GM21786 (cell line): Measurements from ENCODE around the gene MRS2.

ENCODE experiments used
- ATAC-seq: cut with Tn5 transposase; IDR thresholded peaks from one replicate; pipeline ENCODE4 v1.9.1; 2021; ENCODE audit not compliant: unreplicated experiment

The MRS2 gene

DNA sequence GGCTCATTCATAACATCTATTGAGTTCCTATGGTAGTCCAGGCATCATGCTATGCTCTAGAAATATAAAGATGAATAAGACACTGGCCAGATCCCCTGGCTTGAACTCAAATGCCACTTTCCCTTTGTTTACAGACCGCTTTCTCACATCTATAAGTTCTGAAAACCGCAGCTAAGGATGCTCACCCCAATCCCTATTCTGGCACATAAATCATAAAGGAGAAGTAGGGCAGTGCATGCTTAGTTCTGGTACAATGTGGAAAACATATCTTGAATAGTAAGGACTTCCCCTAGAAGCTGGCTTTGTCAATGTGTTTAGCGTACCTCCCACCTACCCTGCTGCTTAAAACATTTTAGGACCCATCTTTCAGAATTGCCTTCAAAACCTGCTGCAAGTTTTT is 26.4 kb downstream of the MRS2 start:
- no peak for ATAC-seq

DNA sequence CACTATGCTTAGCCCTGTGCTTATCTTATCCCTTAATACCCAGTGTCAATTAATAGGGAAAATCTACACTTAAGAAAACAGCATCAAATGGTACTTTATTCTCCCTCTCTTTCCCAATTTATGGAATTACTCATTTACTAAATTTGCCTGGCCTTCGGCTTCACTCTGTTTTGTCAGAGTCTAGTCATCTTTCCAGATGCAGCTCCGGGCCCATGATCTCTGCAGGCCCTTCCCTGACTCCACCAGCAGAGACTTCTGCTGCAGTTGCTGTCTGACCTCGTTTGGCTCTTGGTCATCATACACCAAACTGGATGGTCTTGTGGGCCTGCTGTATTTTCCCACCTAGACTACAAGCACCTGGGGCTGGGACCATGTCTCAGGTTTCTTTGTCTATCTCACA is 27.4 kb downstream of the MRS2 start:
- no peak for ATAC-seq

DNA sequence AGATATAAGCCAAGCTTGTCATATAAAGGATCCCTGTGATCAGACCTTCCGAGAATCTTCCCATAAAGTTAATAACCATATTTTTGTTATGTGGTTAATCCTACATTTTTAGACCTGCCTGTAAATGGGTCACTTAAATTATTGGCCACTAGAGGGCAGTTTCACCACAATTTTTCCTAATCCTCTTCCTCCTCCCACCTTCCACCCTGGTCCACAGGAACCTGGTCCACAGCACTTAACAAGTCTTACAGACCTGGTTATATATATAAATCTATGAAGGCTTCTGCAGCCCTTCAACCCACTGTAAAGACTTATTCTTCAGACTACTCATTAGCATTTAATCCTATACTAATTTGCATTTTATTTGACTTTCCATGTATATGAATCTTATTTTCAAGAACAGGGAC is 28.3 kb downstream of the MRS2 start:
- ATAC-seq, result no peak

DNA sequence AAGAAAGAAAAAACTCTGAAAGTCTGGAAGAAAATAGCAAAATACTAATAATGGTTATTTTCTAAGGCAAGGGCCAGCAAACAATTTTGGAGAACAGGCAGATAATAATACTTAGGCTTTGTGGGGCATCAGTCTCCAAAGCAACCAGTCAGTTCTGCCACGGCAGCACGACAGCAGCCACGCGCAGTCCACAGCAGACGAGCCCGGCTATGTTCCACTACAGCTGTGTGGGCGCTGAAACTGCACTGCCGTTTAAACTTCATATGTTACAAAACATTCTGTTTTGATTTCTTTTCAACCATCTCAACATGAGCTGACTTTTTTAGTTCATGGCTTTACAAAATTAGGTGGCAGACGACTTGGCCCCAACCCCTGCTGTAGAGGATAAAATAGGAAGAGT is 29.9 kb downstream of the MRS2 start:
- no peak for ATAC-seq

DNA sequence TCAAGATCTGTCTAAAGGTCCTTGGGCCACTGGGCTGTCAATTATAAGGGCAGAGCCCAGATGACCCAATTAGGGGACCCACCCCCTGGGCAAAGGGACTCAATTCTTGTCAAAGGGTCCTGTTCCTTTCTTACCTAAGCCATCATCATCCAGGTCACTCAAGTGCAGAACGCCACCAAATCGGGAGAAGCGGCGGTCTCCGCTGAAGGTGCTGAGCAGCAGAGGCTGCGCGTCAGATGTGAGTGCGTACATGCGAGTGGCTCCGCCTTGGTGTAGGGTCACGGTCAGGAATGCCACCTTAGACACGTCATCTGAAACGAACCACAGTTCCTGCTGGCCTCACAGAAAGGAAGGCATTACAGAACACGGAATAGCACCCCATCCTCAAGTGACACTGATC is 34.2 kb downstream of the MRS2 start:
- no peak for ATAC-seq

DNA sequence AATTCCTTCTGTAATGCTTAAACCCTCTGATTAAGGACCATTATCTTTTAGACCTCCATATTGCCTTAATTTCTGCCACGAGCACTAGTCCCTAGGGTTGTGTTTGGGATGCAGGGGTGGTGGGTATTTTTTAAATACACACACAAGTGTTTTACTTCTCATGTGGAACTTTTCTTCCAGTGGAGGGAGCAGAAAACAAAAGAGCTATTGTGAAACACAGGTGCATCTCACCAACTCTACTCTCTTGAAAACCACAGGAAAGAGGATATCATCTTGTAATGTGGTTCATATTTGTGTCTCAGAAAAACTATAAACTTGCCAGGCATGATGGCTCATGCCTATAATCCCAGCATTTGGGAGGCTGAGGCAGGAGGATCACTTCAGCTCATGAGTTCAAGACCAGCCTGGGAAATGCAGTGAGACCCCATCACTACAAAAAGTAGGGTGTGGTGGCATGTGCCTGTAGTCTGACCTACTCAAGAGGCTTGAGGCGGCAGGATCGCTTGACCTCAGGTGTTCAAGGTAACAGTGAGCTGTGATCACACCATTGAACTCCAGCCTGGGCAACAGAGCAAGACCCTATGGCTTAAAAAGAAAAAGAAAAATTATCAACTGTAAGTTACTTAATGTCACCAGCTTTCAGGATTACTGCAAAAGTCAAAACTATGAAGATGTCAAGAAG is 37.3 kb downstream of the MRS2 start:
- no peak for ATAC-seq

DNA sequence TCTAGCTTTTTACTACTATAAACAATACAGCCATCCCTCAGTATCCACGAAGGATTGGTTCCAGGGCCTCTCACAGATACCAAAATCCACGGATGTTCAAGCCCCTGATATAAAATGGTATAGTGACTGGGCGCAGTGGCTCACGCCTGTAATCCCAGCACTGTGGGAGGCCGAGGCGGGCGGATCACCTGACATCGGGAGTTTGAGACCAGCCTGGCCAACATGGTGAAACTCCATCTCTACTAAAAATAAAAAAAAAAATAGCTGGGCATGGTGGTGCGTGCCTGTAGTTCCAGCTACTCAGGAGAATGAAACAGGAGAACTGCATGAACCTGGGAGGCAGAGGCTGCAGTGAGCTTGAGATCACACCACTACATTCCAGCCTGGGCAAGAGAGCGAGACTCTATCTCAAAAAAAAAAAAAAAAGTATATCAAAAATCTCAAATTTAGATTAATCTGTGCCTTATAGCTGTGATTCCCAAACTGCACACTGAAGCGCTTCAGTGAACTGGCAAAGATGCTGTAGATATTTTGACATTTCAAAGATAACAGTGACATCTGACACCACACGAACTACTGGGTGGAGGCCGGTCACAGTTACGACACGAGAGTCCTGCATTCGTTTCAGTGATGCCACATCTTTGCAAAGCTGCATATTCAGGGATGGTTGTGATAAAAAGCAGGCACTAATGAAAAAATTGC is 38.3 kb downstream of the MRS2 start:
- ATAC-seq, result no peak

DNA sequence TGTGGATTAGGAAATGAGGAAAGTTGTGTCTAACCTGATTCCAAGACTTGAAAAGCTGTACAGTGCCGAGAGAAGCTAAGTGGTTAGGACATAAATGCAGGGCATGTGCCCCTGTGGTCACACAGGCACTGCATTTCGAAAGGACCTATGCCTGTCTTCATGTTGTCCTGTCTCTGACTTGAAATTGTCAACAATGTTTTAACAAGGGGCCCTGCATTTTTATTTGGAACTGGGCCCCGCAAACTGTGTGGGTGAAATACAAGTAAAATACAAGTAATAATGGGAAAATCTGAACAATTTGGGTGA is 38.8 kb downstream of the MRS2 start:
- ATAC-seq, result no peak

DNA sequence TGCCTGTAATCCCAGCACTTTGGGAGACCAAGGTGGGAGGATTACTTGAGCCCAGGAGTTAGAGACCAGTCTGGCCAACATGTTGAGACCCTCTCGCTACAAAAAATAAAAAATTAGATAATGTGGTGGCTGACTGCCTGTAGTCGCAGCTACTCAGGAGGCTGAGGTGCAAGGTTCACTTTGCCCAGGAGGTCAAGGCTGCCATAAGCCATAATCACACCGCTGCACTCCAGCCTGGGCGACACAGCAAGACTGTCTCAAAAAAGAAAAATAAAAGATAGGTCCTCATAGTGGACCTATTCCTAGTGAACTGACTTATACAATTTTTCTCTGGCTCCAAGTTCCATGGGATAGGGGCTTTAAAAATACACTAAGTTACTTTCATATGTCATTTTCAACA is 41.9 kb downstream of the MRS2 start:
- no peak for ATAC-seq

DNA sequence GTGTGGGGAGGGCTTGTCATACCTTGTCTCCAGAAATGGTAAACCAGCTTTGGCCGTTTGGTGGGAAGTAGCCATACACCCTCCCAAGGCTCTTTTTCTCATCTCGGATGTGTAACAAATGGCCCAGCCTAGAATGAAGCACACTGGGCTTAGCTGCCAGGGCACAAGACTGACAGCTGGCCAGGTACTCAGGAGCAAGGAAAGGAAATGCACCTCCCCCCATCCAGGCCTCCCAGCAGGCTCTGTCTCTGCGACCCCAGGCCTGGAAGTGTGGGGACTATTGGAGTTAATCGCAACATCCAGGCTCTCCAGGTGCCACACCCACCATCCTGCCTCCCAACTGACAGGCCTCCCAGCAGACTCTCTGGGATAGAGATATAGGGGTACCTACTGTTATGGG is 43.0 kb downstream of the MRS2 start:
- ATAC-seq, result no peak

DNA sequence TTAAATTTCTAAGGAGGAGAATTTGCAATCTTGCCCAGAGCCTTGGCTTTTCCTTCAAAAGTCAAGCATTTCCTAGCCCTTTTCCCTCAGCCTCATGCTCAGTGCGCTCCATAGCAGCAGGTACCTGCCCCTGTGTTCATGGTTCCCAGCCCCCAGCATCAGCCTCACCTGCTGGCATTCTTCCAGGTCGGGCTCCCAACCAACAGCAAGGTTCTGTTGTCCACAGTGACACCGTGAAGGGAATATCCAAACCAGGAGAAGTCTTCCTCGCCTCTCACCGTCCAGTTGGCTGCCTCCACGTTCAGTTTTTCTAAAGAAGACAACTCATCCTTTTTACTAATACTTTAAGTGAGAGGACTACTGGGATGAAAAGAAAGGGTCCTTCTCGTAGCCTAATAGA is 43.9 kb downstream of the MRS2 start:
- ATAC-seq, result no peak

DNA sequence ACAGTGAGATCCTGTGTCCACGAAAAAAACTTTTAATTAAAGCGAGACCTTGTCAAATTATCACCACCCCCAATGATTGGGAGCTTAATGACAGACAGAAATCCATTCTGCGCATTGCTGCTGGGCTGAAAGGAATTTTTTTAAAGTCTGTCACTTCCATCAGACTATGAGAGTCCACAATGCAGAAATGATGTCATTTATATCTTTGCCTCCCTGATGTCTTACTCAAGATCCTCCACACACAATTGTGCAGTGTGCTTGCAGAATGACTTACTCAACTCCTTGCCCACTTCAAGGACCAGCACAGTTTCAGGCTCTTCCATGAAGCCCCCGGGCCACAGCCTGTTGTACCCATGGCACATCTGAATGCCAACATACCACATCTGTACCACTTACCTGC is 45.7 kb downstream of the MRS2 start:
- ATAC-seq, result no peak

DNA sequence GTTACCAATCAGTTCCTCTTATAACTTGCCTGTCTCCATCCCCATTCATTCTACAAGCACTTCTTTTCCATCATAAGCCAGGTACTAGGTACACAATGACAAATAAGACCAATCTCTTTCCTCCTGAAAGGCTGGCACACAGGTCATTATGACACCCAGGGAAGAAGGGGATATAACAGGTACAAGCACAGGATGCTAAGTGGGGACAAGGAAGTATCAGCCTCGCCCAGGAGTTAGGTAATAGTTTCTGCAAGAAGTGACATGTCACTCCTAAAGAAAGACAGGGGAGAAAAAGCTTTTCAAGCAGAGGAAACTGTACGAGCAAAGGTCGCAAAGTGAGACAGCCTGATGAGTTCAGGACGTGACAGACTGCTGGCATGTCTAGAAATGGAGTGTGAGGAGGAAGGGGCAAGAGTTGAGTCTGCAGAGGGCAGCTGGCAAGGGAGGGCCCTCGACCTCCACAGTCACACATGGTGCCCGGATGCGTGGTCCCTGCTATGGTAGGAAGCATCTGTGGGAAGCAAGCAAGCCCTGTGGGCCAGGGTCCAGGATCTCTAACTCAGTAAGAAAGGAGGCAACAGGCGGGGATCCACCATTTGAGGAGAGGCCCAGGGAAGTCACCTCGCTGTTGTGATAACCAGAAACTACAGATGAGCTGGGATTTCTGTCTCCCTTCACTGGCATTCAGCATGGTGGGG is 46.2 kb downstream of the MRS2 start:
- ATAC-seq, result no peak

DNA sequence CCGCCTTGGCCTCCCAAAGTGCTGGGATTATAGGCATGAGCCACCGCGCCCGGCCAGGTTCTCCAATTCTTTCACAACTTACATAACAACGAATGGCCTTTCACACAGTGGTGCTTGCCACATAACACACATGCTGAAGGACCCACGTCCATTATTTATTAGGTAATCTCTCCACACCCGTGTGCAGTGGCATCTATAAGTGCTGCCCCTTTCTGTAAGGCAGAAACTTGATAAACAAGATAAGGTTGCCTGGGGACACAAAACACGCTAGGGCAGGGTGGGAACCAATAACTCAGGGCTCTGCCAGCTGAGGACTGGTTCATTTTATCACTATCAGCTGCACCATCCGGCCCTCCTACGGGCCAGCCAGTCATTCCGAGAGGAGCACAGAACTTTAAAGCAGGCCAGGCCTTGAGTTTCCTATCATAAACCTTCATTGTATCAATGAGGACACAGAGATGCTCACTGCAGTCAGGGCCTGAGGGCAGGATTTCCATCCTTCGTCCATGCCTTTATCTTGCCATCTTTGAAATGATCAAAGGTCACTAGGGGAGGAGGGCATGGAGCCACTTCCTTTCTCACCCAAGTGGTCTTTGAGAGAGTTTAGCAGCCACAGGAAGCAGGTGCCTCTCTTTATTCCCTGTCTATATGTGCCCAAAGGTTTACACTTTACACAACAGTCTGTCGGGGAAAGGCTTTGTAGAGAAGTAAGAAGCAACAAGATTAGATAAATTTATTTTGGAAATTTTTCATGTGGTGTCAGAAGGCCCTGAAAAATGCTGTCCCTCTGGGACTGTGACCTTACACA is 49.0 kb downstream of the MRS2 start:
- no peak for ATAC-seq

DNA sequence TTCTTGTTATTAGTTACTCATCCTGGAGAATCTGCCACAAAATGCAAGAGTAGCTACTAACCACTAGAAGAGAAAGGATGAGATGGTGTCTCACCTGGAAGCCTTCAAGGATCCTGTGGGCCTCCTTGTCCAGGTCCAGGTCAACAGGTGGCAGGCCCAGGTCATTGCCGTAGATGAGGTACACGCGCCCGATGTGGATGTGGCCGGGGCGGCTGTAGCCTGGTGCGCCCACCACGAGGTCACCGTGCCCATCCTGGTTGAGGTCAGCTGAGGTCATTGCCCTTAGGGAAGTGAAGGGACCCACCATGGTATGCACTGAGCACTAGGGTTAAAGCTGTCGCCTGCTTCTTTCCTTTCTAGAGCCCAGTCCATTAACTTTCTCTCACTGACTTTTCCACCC is 51.2 kb downstream of the MRS2 start:
- no peak for ATAC-seq

DNA sequence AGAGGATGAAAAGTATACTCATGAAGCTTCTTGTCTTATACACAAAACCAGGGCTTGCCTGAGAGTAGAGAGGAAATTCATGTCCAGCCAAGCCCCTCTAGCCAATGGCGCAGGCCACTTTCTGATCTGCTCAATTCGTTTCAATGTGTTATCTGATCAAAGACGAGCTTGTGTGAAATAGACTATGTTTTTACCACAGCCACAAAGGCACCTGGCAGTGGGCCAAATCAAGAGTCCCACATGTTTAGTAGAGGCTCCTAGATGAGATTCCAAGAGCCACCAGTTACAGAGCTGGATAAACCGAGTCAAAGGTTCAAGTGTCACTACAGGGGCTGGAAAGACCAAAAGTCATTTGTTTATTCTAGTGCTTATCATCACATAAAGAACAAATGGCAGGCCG is 51.7 kb downstream of the MRS2 start:
- no peak for ATAC-seq

DNA sequence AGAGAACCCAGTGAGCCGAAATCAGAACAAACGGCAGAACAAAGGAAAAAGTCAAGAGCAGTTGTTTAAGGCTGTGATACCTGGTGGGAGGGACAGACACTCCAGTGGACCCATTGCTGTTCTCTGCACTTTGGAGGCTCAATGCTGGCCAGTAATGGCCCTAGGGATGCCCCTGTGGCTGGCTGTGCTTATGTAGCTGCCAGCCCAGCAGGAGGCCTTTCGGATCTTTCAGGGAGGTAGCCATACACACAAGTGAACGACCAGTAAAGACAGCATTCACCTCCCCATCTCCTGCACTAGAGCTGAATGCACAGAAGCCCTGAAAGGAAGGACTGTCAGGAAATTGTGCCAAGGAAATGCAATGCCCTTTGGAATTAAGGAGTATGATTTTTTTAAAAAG is 52.3 kb downstream of the MRS2 start:
- ATAC-seq, result no peak

DNA sequence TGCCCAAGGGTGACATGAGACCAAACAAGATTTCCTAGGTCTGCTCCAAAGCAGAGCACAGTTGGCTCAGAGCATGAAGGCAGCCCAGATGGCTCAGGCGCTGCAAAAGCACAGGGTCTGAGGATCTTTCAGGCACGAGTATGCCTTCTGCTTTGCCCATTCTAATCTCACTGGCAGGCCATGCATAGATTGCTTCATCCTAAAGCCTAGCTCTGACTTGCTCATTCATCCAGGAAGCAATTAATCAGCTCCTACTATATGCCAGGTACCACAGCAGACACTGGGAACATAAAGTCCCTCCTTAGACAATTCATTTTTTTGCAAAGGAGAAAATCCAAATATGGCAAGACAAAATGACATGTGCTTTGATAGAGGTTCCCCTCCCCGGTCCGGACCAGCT is 55.4 kb downstream of the MRS2 start:
- ATAC-seq, result no peak

DNA sequence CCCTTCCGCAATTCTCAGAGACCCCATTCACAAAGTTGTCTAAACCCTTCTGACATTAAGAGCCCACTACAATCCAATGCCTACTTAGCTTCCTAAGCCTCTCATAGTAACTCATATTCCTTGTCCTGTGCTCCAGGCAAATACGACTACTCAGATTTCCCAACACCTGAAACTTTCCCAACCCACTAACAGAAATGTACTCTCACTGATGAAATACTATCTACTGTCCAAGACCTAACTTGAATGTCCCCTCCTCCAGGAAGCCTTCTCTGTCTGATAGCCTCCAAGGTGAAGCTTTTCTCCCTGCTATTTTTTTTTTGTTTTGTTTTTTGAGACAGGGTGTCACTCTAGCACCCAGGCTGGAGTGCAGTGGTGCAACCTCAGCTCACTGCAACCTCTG is 56.2 kb downstream of the MRS2 start:
- ATAC-seq, result no peak

DNA sequence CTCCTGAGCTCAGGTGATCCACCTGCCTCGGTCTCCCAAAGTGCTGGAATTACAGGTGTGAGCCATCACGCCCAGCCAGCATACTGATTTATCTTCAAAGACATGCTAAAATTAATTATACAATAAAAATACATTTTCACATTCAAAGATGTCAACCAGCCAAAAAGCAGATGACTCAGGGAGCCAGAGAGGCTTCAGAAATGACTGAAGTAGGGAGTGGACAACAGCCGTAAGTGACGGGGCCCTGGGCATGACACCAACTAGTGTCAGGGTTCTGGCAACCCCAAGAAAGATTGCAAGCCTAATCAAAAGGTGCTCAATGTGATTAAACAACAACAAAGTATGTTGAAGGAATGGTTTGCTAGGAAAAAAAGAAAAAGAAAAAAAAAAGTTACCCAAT is 58.2 kb downstream of the MRS2 start:
- no peak for ATAC-seq

DNA sequence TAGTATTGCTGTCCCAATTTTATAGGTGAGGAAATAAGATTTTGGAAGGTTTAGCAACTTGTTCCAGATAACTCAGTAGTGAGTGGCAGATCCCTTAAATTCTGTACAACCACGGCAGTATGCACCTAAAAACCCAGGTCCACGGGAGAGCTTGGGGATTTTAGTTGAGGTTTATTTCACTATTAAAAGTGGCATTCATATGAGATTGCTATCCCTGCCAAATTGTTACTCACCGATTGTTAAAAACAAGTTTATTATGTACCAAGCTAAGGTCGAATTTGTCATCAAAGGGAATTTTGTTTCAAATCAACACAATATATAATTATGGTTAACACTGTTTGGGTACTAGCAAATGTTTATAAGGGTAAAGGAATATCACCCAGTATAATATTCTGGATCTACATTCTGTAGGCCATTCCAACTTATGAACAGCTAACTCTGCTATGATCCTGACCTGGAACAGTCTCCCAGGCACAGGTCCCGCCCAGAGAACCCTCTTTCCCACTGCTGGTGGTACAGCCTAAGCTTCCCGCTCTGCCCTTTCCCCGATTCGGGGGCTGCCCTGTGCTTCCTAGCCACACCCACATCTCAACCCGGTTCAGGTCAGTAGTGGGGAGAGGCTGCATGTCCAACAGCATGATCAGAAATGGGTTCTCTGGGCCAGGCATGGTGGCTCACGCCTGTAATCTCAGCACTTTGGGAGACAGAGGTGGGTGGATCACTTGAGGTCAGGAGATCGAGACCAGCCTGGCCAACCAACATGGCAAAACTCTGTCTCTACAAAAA is 61.7 kb downstream of the MRS2 start:
- ATAC-seq, result no peak
